ENCODE measurements around the gene KCNA4.

- TF ChIP-seq EZH2phosphoT487 (IDR thresholded peaks at IDR 0.05; ENCODE audit: insufficient read depth, low read depth) (no peak), EZH2 (IDR thresholded peaks at IDR 0.05; ENCODE audit: insufficient read depth, poor library complexity, severe bottlenecking) (no peak)
These were observed 4.5 kb downstream of the KCNA4 start for GRCh38 chr11:30012346-30012745.

Measured in GM23248 (cell line).